GM13977 (cell line): ENCODE measurements around the gene TNRC6A.

Experiments
- DNase-seq: peaks from one replicate; pipeline ENCODE4 v3.0.0; 2012; ENCODE audit warnings: low spot score
- CTCF ChIP-seq: IDR thresholded peaks from 2 replicates; pipeline ENCODE4 v1.5.1; 2012; ENCODE audit warnings: mild to moderate bottlenecking, control low read depth; ENCODE audit not compliant: insufficient read depth; ENCODE audit errors: extremely low read depth, missing control alignments
- in situ Hi-C: fragments of 300-500 bp; cut with MboI; formaldehyde crosslinking; loops from one replicate; pipeline ENCODE4 v1.12.0; 2022; ENCODE audit warnings: low sequenced_read_pairs, low pct_unique_long_range_greater_than_20kb, mixed read lengths, inconsistent platforms; ENCODE audit not compliant: unreplicated experiment

Gene TNRC6A

GRCh38 chr16:24723663-24724062 is 5.8 kb upstream of the TNRC6A start:
- no peak for TF ChIP-seq CTCF
- no peak for DNase-seq
- in situ Hi-C loops, result no loop called here

- in situ Hi-C loops, result no loop called here
- DNase-seq, result no peak
- TF ChIP-seq CTCF, result no peak
Measured at GRCh38 chr16:24728011-24728410, 1.4 kb upstream of the TNRC6A start.

GRCh38 chr16:24728891-24729242 is 584 bp upstream of the TNRC6A start:
- in situ Hi-C loops, result no loop called here
- peak; percentile 11 for DNase-seq
- TF ChIP-seq CTCF, result no peak

- peak; percentile 41 for DNase-seq
- in situ Hi-C loops, result no loop called here
- no peak for TF ChIP-seq CTCF
Measured at GRCh38 chr16:24729951-24730815, 732 bp downstream of the TNRC6A start.

- in situ Hi-C loops, result no loop called here
- no peak for DNase-seq
- TF ChIP-seq CTCF, result no peak
Measured at GRCh38 chr16:24730914-24731313, 1.5 kb downstream of the TNRC6A start.

GRCh38 chr16:24731722-24732419 is 2.4 kb downstream of the TNRC6A start:
- in situ Hi-C loops, result no loop called here
- no peak for TF ChIP-seq CTCF
- DNase-seq, result no peak
